Measurements from ENCODE around the gene MMRN1.

Gene MMRN1

DNA sequence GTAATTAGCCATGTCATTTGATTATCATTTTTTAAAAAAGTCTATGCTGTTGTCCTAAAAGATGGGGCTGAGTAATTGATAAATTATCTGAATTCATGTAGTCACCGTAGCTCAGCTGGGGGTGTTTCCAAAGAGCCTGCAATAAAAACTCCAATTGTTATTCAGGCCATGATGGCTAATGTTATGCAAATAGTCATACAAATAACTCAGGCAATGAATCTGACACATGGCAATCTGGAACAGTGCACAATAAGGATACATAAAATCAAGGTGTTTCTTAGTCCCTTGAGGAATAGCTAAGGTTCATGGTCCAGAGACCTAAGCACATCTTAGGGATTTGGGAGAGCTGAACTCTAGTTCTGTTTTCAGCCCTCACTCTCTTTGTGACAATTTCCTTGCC lies 15.2 kb downstream of the MMRN1 start:
- DNase-seq (ENCODE audit: insufficient read length, low spot score) (no peak), FAIRE-seq (no peak)

- DNase-seq (ENCODE audit: insufficient read length, low spot score) (no peak), FAIRE-seq (no peak)
Observed at GRCh38 chr4:89913623-89914022, 19.0 kb downstream of the MMRN1 start.

- FAIRE-seq = no peak
Observed at GRCh38 chr4:89914609-89915550, 20.2 kb downstream of the MMRN1 start.

DNA sequence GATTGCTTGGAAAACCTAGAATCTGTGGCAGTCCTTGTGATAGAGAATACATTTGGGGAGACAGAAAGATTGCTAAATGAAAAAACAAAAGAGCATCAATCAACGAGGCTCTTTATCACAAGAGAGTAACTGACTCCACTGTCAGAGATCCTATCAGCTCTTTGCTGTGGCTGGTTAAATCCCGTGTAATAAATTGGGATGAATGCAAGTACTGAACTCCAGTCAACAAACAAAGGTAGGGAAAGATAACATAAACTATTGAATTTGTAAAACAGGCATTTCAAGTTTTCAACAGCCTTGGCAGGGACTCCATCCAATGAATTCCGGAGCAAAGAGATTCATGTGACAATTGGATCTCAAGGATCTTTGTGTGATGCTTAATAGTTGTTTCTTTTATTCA lies 21.3 kb downstream of the MMRN1 start:
- FAIRE-seq = no peak
- no peak for DNase-seq (ENCODE audit: insufficient read length, low spot score)

More at GRCh38 chr4:89914609-89915550, 20.2 kb downstream of the MMRN1 start:
- DNase-seq (ENCODE audit: insufficient read length, low spot score) = no peak

DNA sequence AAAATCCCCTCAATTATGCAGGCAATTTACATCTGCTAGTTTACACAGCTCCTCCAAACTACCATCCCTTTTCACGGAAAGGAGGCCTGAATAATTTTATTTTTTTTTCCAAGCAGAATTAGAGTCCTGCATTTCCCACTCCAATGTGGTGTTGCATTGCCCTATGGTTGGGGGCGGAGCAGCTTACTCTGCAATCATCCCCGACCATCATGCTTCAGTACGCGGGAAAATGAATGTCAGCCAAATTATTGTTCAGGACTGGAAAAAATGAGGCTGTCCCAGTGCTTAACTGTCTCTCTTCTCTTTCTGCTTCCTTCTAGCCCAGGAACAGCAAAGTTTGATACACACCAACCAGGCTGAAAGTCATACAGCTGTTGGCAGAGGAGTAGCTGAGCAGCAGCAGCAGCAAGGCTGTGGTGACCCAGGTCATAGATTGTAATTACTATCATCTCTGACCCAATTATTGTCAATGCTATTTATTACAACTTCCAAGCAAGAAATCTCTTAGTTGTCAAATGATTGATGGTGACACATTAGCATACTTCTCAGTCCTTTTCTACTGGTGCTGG lies 28.3 kb downstream of the MMRN1 start:
- DNase-seq (ENCODE audit: insufficient read length, low spot score) (no peak), FAIRE-seq (no peak)

DNA sequence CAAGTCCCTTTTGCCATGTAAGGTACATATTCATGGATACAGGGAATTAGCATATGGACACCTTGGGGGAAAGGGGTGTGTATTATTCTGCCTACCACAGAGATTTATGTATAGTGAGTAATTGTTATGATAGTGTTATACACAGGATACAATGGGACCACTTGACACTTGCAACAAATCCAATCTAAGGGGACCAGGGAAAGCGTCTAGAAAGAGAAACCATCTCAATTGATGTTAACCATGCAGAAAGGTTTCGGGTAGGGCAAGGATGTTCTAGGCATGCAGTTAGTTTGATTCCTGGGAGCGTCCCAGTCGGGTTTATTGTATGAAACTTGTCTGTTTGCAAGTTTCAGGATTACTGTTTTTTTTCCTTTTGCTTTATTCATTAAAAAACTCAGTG lies 34.2 kb downstream of the MMRN1 start:
- DNase-seq (ENCODE audit: insufficient read length, low spot score) = no peak
- peak; percentile 72 for FAIRE-seq

DNA sequence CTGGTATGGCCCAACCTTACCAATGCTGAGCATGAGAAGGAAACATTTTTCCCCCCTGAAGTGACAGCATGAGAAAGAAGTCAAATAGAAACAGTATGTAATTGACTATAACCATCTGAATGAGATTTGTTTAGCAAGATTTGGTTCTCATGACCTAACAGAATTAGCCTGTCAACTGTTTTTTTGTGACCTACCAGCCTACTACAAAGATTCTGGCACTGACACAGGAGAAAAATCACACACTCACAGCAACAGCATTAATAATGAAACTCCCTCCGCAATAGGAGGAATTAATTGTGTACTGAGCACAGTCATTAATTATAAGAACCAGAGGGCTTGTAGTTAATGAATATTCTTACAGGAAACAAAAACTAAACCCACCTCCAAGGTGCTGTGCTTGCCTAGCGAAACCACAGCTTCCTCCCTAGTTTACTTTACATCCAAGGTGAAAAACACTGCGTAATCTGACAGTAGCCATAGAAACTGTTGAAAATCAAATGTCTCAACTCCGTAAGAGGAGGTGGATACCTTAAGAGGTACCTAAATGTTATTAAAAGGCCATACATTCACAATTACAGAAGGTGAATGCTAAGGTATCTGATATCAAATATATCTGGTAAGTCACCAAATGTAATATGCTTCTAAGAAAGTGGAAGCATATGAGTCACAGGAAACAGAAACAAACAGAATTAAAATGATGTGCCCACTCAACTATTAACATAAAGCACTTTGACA lies 34.9 kb downstream of the MMRN1 start:
- DNase-seq (ENCODE audit: insufficient read length, low spot score) = no peak
- peak; percentile 95 for FAIRE-seq

GRCh38 chr4:89939546-89939945 lies 44.9 kb downstream of the MMRN1 start:
- FAIRE-seq = no peak

GRCh38 chr4:89939994-89940393 lies 45.3 kb downstream of the MMRN1 start:
- DNase-seq (ENCODE audit: insufficient read length, low spot score) (no peak), FAIRE-seq (no peak)

More at GRCh38 chr4:89939546-89939945, 44.9 kb downstream of the MMRN1 start:
- DNase-seq (ENCODE audit: insufficient read length, low spot score) = no peak

- FAIRE-seq (no peak), DNase-seq (ENCODE audit: insufficient read length, low spot score) (no peak)
Observed at GRCh38 chr4:89942811-89943210, 48.2 kb downstream of the MMRN1 start.

DNA sequence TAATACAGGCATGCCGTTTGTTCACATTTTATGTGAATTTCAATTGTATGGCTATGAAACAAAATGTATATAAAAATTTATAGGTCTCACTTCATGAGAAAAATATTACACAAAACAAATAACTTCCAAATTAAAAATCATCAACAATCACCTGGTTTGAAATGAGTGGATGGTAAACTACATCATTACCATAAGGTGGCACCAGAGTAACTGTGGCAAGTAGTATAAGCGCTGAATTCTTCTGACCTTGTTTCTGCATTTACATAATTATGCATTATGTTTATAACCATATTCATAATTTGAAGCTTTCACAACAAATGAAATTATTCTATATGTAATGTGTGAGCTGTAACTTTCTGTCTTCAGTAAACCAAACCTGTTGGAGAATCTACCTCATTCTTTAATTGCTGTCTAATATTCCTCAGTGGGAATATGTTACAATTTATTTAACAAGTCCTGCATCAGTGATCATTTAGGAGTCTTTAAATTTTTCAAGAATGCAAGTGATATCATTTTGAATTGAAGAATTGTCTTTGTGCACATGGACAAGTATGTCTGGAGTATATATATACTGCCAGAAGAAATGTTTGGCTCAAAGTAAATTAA lies 55.2 kb downstream of the MMRN1 start:
- FAIRE-seq = peak; percentile 53

GRCh38 chr4:89952458-89952857 lies 57.8 kb downstream of the MMRN1 start:
- FAIRE-seq = no peak
- no peak for DNase-seq (ENCODE audit: insufficient read length, low spot score)

More for the DNA sequence above, 55.2 kb downstream of the MMRN1 start:
- DNase-seq (ENCODE audit: insufficient read length, low spot score) = no peak

GRCh38 chr4:89954906-89955695 lies 60.4 kb downstream of the MMRN1 start:
- no peak for FAIRE-seq
- DNase-seq (ENCODE audit: insufficient read length, low spot score) = no peak

DNA sequence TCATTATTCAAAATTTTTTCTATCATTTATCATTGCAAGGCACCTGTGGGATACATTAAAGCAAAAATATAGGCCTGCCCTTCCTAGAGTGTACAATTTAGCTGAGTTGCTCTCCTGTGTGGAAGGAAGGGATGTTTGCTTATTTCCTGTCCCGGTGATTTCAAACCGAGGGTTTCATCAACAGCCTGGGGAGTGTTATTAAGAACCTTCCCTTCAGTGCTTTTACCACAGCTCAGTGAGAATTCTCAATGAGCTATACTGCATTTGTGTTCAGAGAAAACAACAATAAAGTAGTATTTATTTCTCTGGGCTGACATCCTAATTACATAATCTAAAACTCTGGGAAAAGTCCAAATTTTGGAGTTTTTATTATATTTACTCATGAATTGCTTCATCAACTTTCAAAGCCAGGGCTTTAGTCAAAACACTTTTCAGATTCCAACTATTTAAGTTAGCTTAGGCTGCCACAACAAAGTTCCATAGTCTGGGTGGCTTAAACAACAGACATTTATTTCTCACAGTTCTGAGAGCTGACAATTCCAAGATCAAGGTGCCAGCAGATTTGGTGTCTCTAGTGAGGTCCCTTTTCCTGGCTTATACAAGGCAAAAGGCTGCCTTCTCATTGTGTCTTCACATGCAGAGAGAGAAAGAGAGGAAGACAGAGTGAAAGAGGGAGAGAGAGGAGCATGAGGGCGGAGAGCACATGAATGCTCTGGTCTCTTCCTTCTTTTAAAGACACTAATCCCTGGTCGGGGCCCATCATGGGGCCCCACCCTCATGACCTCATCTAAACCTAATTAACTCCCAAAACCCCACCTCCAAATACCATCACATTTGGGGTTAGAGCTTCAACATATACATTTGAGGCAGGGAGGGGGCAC lies 62.6 kb downstream of the MMRN1 start:
- FAIRE-seq (peak; percentile 4), DNase-seq (ENCODE audit: insufficient read length, low spot score) (no peak)

DNA sequence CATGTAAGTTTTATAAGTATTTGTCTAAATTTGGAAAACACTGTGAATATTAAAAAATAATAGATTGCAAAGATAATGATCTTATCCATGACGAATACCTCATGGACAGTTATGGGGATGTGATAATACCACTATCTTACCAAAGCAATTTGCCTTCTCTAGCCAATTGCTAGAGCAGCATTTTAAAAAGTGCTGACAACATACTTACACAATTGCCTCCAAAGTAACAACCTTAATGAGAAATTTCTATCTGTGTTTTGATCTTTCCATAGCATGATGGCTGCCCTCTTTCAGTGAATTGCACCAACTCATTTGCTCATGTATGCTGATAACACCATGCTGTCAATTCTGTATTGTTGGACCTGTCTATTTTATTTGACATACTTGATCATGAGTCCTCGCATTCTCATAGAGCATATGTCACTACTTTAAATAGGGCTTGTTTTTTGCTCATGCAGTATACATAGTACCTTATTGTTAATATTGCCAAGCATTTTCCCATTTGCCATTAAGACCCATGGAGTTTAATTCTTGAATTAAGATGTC lies 87.2 kb downstream of the MMRN1 start:
- DNase-seq (ENCODE audit: insufficient read length, low spot score) (no peak), FAIRE-seq (no peak)

DNA sequence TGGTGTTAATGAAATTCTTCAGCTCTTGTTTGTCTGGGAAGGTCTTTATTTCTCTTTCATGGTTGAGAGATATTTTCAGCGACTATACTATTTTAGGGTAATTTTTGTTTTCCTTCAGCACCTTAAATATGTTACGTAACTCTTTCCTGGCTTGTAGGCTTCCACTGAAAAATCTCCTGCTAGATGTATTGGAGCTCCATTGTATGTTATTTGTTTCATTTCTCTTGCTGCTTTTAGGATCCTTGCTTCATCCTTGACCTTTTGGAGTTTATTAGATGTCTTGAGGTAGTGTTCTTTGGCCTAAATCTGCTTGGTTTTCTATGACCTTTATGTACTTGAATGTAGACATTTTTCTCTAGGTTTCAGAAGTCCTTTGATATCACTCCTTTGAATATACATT lies 93.6 kb downstream of the MMRN1 start:
- FAIRE-seq (no peak), DNase-seq (ENCODE audit: insufficient read length, low spot score) (no peak)

DNA sequence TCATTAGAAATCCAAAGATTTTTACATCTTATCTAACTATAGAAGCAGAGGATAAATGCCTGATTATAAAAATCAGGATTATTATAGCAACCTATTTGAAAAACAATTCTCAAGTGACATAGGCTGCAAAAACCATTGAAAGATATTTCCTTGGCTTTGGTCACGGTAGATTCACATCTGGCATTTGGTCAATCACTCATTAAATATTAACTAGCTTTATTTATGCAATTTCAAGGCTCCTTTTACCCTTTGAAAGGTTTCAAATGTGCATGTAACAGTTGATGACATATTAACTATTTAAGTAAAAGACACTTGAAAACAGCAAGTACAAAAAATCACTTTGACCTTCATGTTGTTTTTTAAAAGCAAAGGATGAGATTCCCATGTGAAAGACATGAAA lies 98.1 kb downstream of the MMRN1 start:
- FAIRE-seq (no peak), DNase-seq (ENCODE audit: insufficient read length, low spot score) (no peak)

DNA sequence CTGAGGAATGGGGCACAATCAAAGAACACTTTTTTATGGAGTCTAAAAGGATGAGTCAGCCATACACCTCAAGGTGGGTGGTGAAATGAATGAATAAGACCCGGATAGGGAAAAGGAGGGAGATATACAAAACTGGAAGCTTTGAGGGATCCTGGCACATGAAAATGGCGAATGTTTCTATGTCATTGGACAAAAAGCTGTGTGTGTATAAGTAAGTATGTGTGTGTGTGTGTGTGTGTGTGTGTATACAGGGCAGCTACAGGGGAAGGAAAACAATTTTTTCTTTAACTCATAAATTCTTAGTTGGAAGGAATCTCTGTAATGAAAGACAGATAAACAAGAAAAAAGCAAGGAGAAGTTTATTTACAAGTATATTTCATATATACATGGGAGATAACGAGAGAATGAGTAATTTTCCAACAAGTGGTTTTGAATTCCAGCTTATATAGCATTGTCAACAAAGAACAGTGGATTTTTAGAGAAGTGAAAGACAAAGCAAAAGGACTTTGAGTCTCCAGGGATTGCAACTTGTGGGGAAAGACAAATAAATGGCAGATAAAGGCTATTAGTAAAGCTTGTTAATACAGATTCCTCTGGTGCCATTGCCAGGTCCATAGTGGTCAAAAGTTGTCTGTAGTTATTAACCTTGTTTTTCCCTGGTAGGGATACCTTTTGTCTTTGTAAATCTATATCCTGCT lies 99.7 kb downstream of the MMRN1 start:
- no peak for FAIRE-seq

More for the DNA sequence above, 99.7 kb downstream of the MMRN1 start:
- DNase-seq (ENCODE audit: insufficient read length, low spot score) = no peak
